GM21786 (cell line): ENCODE results near the gene CHAD.
A peak's percentile ranks its signal among the peaks of the same experiment; 100 is the strongest.

Experiments
- ATAC-seq: cut with Tn5 transposase; IDR thresholded peaks from one replicate; pipeline ENCODE4 v1.9.1; 2021; ENCODE audit not compliant: unreplicated experiment

The CHAD gene

DNA sequence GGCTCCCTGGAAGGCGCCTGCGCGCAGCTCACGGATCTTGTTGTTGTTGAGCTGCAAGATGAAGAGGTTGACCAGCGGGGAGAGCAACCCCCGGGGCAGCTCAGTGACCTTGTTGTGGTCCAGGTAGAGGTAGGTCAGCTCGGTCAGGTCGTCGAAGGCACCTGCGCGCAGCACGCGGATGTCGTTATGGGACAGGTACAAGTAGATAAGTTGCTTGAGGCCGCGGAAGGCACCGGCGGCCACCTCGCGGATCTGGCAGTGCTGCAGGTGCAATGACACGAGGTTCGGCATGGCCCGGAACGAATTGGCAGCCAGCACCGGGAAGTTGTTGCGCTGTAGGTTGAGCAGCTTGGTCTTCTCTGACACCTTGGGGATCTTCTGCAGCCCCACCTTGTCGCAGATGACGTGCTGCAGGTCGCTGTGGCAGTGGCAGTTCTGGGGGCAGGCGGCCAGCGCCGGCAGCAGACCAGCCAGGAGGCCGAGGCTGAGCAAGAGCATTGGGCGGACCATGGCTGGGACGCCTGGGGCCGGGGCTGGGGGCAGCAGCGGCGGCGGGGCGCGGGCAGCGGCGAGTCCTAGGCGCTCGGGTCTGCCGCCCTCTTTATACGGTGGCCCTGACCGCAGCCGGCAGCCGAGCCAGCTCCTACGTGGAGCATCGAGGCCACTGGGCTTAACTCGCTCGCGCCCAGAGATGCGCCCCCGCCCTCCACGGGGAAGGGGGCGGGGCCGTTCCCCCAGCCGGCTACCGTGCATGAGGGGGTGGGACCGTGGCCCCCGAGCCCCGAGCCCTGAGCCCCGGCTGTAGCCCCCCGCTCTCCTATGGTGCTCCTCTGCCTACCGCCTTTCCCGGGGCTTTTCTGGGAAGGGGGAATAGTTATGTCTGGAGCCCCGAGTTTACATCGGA is at the start of gene CHAD:
TSS of gene CHAD (minus strand) at position 577 of the 904 bp plus-strand sequence. CDS start at position 510, 67 bp downstream.
- ATAC-seq: no peak

DNA sequence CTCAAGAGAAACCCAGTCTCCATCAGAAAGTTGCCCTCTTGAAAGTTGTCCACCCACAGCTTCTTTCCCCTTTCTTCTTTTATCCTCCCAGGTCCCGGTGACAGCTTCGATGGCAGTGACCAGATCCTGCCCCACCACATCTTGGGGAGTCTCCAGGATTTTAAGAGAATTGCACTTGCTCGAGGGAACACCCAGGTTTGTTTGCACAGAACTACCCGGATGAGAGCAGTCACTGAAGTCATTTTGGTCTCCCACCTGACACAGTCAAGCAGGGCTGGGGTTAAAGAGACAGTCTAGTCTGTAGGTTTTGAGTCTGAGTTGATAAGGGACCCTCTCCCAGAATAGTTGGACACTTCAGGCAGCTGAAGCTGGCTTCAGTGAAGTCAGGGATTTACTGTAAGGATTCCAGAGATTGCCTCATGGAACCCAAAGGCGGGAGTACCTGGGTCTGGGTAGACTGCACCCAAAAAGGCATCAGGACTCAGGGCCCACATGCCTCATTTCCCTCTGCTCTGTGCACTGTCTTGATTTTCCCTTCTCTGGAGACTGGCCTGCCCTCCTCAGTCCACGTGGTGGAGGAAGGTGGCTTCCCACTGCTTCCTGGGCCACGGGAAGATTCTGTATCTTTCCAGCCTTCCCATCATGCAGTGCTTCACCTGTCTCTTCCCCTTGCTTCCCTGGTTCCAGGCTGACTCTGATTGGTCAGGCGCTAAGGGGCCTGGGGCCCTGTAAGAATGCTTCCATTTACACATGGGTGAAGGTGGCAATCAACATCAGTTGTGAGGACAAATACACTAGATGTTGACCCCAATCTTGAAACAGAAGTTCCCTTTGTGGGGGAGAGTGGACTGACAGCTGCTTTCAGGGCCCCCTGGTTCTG is 49.1 kb upstream of the CHAD start:
- no peak for ATAC-seq

DNA sequence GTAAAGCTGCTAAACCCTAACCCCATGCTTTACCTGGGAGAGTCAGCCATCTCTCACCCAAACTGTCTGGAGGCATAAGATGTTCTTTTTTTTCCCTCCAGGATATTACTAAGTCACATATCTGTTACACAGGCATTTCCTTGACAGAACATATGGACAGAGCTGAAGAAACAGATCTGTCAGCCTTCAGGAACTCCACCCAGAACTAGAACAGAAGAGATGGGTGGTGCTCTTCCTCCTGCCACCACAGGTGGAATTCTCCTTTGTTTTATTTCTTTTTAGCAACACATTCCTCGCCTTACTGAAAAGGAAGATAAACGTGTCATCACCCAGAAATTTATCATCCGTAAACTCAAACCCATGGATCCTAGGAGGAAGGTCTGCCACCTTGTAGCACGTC is 48.3 kb upstream of the CHAD start:
- no peak for ATAC-seq

- no peak for ATAC-seq
These were observed 46.4 kb upstream of the CHAD start for GRCh38 chr17:50514936-50515702.

DNA sequence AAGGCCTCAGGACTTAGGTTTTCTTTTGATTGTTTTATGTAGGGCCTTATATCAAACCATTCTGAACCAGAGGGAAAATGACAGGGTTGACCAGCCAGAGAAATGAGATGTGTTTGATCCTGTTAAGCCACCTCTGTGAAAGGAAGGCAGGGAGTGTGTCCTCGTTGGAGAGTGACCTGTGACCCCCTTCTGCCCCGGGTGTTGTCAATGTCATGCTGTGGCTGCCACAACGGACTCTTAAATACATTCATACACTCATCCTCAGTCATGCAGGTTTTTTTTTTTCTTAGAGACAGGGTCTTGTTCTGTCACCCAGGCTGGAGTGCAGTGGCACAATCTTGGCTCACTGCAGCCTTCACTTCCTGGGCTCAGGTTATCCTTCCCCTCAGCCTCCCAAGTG is 45.7 kb upstream of the CHAD start:
- no peak for ATAC-seq

DNA sequence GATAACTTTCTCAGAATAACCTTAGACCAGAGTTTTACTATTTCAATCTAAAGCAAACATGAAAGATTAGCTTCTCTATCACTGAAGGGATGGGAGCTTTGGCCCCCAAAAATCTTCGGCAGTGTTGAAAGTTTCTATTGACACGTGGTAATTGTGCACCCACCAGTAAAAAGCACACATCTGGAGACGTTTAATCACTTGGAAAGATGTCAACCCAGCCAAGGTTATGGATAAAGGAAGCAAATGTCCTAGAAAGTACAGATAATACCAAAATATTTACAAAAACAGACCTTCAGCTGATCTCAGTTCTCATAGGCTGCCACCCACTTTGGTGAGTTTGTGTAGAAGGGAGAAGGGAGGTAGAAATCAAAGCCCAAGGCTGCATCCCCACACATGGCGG is 44.8 kb upstream of the CHAD start:
- no peak for ATAC-seq

GRCh38 chr17:50511058-50511457 is 42.4 kb upstream of the CHAD start:
- ATAC-seq: peak; percentile 91

DNA sequence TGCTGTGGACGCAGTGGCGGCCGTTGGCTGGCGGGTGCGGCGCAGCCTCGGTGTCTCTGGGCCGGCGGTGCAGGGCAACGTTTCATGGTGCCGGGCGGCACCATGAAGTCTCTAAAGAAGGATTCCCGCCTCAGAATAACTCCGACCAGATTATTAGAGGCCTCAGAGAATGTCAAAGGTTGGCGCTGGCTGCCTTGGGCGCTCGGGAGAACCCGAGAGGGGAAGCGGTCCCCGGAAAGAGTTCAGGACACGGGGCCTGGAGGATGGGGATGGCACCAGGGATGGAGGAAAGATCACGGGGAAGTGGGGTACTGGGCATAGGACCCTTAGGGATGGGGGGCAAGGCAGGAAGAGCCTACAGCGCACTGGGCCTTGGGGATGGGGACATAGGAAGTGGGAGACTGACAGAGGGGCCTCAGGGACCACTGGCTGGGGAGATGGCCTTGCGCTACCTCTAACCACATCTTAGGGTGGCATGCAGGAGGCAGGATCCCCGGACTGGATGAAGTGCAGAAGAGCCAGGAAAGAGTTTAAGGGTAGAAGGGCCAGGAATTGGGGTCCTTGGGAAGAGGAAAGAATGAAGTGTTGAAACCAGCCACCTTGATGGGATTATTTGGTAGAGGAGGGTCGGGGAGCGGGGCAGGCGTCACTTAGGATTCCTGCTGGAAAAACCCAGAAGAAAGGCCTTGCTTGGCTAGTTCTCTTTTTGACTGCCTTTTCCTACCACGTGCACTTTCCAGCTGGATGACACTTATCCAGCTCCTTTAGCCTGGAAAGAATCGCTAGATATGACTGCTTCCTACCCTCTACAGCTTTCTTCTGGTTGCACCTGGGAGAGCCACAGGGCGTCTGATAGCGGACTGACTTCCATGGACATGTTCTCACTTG is 40.1 kb upstream of the CHAD start:
- ATAC-seq: no peak

- no peak for ATAC-seq
These were observed 39.3 kb upstream of the CHAD start, which contains the start of gene MYCBPAP for GRCh38 chr17:50507871-50508572. Gene MYCBPAP, plus strand, starts transcription at chr17:50508439. Its CDS starts 236 bp downstream, at chr17:50508675.

DNA sequence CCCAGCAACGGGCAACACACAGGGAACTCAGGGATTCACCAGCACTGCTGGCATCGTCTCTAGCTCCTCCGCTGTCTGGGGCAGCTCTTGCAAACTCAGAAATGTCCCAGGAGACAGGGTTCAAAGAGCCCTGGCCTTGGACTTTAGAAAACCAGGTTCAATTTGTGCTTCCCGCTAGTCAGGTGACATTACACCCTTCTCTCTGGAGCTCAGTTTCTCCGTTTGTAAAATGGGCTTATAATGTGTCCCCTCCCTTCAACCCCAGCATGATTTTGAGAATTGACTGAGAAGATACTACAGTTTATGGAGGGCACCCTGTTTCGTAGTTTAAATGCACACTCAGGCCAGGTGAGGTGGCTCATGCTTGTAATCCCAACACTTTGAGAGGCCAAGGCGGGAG is 37.6 kb upstream of the CHAD start:
- no peak for ATAC-seq

- no peak for ATAC-seq
These were observed 37.0 kb upstream of the CHAD start for GRCh38 chr17:50505591-50506130.

GRCh38 chr17:50502301-50502990 is 33.8 kb upstream of the CHAD start:
- no peak for ATAC-seq

GRCh38 chr17:50501054-50501453 is 32.4 kb upstream of the CHAD start:
- ATAC-seq: no peak

- no peak for ATAC-seq
These were observed 31.0 kb upstream of the CHAD start for GRCh38 chr17:50499721-50500120.

DNA sequence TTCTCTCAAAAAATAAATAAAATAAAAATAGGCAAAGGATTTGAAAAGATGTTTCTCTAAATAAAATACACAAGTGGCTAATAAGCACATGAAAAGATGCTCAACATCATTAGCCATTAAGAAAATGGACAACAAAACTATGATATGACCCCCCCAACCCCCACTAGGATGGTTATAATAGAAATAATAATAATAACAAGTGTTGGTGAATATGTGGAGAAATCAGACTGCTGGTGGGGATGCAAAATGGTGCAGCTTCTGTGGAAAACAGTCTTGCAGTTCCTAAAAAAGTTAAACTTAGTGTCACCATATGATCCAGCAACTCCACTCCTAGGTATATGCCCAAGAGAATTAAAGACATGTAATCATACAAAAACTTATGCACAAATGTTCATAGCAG is 30.6 kb upstream of the CHAD start:
- no peak for ATAC-seq

GRCh38 chr17:50498021-50498874 is 29.6 kb upstream of the CHAD start:
- ATAC-seq: no peak

DNA sequence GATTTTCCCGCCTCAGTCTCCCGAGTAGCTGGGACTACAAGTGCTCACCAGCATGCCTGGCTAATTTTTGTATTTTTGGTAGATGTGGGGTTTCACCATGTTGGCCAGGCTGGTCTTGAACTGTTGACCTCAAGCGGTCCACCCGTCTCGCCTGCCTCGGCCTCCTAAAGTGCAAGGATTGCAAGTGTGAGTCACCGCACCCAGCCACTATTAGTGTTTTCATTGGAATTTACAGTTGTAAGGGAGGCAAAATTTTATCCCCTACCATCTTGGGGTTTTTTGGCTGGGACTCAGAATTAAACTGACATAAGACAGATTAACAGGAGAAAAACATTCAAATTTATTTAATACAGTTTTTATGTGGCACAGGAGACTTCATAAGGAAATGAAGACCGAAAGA is 27.2 kb upstream of the CHAD start:
- no peak for ATAC-seq
